ENCODE measurements around the gene SLC23A2. TPM values are rescaled to one million over a fixed set of nuclear protein-coding genes. Genes with fewer than 3 reads are reported as not detected.

The SLC23A2 gene
- total RNA-seq, 4 donors from 2014 or later, result 2.6 to 3.6 (median 3.1) TPM

DNA sequence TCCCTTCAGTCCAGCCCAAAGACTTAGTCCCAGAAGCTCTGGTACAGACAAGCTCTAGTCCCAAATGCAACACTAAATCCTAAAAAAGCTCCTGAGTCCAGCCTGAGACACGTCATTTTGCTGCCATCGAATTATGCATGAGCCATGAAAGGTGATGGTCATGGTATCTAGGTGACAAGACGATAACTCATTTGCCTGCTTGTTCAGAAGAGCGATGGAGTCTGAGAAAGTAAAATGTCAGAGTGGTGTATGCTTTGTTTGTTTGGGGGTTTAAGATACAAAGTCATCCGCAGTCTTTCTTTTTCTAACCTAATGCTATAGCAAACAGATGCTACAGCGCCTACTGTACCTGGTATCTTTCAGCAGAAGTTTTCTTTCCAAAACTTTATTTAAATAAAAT is 54.7 kb downstream of the SLC23A2 start:
- H3K4me1 ChIP-seq, result peaks cover 8 to 9% of the 10 kb centered on the region in 2 donors

DNA sequence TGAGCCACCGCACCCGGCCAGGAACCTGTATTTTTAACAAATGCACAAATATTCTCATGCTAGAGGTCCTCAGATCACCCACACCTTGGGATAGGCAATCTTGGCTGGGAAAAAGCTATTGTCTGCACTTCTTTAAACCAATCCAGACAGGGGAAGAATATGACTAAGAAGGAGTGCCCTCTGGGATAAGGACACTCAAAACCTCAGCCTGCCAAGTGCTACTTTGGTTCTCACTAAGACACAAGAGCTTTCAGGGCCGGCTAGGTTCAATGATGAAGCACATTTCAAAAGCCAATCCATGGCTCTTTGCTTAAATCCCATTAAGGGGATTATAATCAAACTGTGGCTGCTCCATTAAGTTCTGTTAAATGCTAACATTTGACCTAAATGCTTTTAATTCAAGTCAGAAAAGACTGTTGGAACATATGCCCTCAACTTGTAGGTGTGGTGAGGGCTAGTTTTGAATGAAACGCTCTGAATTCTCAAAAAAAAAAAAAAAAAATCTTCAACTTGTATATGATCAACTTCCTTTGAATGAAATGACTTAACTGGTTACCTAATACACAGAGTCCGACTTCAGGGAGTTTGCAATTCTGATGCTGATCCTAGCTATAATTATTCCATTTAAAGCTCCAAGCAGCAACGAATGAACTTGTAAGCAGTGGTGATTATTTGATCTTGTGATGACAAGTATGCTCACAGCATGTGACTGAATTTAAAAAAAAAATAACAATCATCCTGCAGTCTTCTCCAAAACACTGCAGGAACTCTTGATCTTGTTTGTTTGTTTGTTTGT is 56.6 kb downstream of the SLC23A2 start:
- intact Hi-C loops (cut with DNase I; ENCODE audit: low total_unique reads), result no loop called here

More for the DNA sequence above, 54.7 kb downstream of the SLC23A2 start:
- no peaks in the 10 kb centered on the region for H3K9me3 ChIP-seq
- no peaks in the 10 kb centered on the region for H3K27me3 ChIP-seq
- in situ Hi-C loops (cut with MboI; ENCODE audit: low sequenced_read_pairs in 4 of 4), result no loop called here
- DNase-seq, result no peak
- ATAC-seq, result no peak
- intact Hi-C loops (cut with DNase I; ENCODE audit: low total_unique reads), result no loop called here
- TF ChIP-seq, protein P1, sequence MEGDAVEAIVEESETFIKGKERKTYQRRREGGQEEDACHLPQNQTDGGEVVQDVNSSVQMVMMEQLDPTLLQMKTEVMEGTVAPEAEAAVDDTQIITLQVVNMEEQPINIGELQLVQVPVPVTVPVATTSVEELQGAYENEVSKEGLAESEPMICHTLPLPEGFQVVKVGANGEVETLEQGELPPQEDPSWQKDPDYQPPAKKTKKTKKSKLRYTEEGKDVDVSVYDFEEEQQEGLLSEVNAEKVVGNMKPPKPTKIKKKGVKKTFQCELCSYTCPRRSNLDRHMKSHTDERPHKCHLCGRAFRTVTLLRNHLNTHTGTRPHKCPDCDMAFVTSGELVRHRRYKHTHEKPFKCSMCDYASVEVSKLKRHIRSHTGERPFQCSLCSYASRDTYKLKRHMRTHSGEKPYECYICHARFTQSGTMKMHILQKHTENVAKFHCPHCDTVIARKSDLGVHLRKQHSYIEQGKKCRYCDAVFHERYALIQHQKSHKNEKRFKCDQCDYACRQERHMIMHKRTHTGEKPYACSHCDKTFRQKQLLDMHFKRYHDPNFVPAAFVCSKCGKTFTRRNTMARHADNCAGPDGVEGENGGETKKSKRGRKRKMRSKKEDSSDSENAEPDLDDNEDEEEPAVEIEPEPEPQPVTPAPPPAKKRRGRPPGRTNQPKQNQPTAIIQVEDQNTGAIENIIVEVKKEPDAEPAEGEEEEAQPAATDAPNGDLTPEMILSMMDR (IDR thresholded peaks at IDR 0.05 in 4 of 5, conservative IDR thresholded peaks at IDR 0.05 in 1 of 5), result no peak
- no peak for TF ChIP-seq POLR2A (IDR thresholded peaks at IDR 0.05)
- H3K36me3 ChIP-seq, result no peaks in the 10 kb centered on the region
- H3K4me3 ChIP-seq, result no peak overlapping the region
- H3K27ac ChIP-seq, result no peak overlapping the region

DNA sequence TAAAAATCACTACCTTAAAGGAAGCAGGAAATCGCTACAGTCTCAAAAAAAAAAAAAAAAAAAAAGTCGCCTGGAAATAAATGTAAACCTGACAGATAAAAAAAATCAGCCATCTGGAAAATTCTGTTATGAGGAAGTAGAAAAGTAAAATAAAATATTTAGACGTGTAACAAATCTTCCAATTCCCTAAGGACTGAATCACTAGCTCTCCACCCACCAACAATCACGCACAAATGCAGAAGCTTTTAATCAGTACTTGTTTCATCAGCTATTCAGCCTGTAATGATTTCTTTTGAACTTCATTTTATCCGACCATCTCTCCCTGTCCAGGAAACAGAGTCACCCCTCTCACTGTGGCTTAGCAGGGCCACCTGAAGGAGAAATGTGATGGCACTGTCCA is 59.0 kb downstream of the SLC23A2 start:
- no peaks in the 10 kb centered on the region for H3K9me3 ChIP-seq
- peaks cover 8 to 9% of the 10 kb centered on the region in 2 donors for H3K4me1 ChIP-seq
- H3K27ac ChIP-seq, result no peak overlapping the region
- H3K27me3 ChIP-seq, result no peaks in the 10 kb centered on the region
- ATAC-seq (no peak), DNase-seq (no peak)
- H3K4me3 ChIP-seq, result no peak overlapping the region
- intact Hi-C loops (cut with DNase I; ENCODE audit: low total_unique reads), result no loop called here
- H3K36me3 ChIP-seq, result no peaks in the 10 kb centered on the region
- no peak for TF ChIP-seq POLR2A (IDR thresholded peaks at IDR 0.05)
- TF ChIP-seq, protein P1 (IDR thresholded peaks at IDR 0.05 in 4 of 5, conservative IDR thresholded peaks at IDR 0.05 in 1 of 5), result no peak
- in situ Hi-C loops (cut with MboI; ENCODE audit: low sequenced_read_pairs in 4 of 4), result no loop called here

More for the DNA sequence above, 56.6 kb downstream of the SLC23A2 start:
- ATAC-seq, result peak in 1 of 2 donors; percentile 68
- Histone ChIP-seq H3K4me1 (peaks cover 4 to 8% of the 10 kb centered on the region in 2 donors), H3K27me3 (no peaks in the 10 kb centered on the region), H3K27ac (no peak overlapping the region), H3K4me3 (no peak overlapping the region), H3K9me3 (no peaks in the 10 kb centered on the region), H3K36me3 (no peaks in the 10 kb centered on the region)
- in situ Hi-C loops (cut with MboI; ENCODE audit: low sequenced_read_pairs in 4 of 4), result no loop called here
- no peak for DNase-seq
- TF ChIP-seq, protein P1 (IDR thresholded peaks at IDR 0.05 in 4 of 5, conservative IDR thresholded peaks at IDR 0.05 in 1 of 5), result no peak
- TF ChIP-seq POLR2A (IDR thresholded peaks at IDR 0.05), result no peak

DNA sequence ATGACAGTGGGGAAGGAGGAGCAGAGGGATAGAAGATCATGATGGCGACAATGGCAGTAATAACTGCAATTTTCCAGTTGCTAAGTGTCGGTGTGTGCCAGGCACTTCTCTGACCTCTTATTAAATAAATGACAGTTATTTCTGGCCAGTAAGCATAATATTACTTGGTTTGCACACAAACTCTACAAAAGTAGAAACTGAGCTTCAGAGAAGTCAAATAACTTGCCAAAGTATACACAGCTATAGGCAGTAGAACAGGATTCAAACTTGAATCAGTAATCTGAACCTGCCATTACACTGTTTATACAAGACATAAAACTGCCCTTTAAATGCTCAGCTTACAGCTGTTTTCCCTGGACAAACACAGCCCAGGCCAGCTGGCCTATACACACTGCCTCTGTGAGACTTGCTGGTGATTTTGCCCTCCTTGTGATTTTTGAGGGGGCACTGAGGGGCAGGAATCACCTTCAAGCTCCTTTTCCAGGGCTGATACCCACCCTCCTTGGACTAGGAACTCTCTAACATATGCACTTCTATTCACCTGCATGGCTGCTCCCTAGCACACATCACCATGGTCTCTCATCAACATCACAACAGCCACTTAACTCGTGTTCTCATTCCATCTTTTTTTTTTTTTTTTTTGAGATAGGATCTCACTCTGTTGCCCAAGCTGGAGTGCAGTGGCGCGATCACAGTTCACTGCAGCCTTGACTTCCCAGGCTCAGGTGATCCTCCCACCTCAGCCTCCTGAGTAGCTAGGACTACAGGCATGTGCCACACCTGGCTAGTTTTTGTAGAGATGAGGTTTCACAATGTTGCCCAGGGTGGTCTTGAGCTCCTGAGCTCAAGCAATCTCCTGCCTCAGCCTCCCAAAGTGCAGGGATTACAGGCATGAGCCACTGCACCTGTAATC is 63.6 kb downstream of the SLC23A2 start:
- intact Hi-C loops (cut with DNase I; ENCODE audit: low total_unique reads) (no loop called here), in situ Hi-C loops (cut with MboI; ENCODE audit: low sequenced_read_pairs in 4 of 4) (no loop called here)
- Histone ChIP-seq H3K27ac (no peak overlapping the region), H3K4me1 (peaks cover 0 to 7% of the 10 kb centered on the region in 2 donors), H3K4me3 (no peak overlapping the region), H3K36me3 (no peaks in the 10 kb centered on the region), H3K27me3 (no peaks in the 10 kb centered on the region), H3K9me3 (no peaks in the 10 kb centered on the region)
- DNase-seq (no peak), ATAC-seq (no peak)
- TF ChIP-seq POLR2A (IDR thresholded peaks at IDR 0.05), result no peak
- TF ChIP-seq, protein P1 (IDR thresholded peaks at IDR 0.05 in 4 of 5, conservative IDR thresholded peaks at IDR 0.05 in 1 of 5), result no peak
